ENCODE results near the gene TCF15.
"Not testable (repeated sequence)": the region's sequence is repeated elsewhere in the genome, so short reads cannot be mapped to it uniquely, and the experiment has no call there.

TCF15 gene

DNA sequence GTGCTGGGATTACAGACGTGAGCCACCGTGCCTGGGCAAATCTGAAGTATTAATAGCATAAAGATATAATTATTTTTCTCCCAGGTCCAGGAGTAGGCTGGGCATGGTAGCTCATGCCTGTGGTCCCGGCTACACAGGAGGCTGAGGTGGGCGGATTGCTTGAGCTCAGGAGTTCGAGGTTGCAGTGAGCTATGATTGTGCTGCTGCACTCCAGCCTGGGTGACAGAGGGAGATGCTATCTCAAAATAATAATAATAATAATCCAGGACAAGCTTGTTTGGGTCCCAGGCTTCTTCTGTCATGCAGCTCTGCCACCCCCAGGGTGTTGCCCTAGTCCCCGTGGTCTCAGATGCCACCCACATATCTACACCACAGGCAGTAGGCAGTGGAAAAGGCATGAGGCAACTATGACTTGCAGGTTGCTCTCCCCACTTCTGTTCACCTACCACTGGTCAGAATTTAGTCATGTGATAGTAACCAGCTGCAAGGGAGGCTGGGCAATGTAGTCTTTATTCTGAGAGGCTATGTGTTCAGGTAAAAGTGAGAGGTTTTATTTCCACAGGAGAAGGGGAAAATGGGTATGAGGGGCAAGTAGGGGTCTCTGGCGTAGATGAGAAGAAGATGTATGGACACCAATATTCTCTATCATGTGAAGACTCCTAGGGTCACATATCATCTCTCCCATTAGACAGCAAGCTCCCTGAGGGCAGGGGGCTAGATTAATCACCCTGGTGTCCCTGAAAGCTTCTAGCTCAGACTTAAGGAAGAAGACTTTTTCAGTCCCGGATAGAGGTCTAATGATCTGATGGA is 25.7 kb downstream of the TCF15 start:
- FAIRE-seq, result no peak
- no peak for DNase-seq (ENCODE audit: low spot score)

DNA sequence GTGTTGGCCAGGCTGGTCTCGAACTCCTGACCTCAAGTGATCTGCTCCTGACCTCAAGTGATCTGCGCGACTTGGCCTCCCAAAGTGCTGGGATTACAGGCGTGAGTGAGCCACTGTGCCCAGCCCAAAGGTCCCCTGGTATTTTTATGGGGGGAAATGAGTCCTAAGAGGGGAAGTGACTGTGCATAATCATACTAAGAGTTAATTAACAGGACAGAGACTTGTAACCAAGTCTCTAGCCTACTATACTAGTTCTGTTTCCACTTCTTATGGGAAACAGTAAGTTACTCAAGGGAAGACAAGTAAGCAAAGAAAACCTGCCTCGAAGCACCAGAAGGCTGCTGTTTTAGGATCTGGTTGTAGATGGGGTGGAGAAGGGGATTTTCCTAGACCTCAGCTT is 27.9 kb downstream of the TCF15 start:
- no peak for DNase-seq (ENCODE audit: low spot score)
- no peak for FAIRE-seq

DNA sequence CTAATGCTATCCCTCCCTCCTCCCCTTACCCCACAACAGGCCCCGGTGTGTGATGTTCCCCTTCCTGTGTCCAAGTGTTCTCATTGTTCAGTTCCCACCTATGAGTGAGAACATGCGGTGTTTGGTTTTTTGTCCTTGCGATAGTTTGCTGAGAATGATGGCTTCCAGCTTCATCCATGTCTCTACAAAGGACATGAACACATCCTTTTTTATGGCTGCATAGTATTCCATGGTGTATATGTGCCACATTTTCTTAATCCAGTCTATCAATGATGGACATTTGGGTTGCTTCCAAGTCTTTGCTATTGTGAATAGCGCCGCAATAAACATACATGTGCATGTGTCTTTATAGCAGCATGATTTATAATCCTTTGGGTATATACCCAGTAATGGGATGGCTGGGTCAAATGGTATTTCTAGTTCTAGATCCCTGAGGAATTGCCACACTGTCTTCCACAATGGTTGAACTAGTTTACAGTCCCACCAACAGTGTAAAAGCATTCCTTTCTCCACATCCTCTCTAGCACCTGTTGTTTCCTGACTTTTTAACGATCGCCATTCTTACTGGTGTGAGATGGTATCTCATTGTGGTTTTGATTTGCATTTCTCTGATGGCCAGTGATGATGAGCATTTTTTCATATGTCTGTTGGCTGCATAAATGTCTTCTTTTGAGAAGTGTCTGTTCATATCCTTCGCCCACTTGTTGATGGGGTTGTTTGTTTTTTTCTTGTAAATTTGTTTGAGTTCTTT is 31.0 kb downstream of the TCF15 start:
- not testable (repeated sequence) for DNase-seq (ENCODE audit: low spot score); FAIRE-seq

DNA sequence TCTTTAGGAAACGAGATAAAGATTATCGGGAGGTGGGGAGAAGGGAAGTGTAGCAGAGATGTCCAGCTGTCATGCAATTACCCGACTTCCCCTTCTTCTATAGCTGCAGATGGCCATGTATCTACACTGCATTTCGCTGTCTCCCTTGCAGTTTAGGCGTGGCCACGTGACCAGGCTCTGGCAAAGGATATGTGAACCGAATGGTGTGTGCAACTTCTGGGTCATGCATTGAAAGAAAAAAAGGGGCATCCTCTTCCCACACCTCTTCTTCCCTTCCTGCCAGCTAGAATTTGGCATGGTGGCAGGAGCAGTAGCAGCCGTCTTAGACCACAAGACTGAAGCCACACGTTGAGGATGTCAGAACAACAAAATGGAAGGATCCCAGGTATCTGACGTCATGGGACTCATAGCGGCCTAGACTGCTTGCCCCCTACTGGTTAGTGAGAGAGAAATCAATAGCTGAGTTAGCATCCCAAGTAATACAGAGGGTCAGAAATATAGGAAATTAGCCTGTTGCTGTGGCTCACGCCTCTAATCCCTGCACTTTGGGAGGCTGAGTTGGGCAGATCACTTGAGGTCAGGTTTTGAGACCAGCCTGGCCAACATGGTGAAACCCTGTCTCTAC is 32.8 kb downstream of the TCF15 start:
- FAIRE-seq, result peak; percentile 5
- DNase-seq (ENCODE audit: low spot score), result no peak

DNA sequence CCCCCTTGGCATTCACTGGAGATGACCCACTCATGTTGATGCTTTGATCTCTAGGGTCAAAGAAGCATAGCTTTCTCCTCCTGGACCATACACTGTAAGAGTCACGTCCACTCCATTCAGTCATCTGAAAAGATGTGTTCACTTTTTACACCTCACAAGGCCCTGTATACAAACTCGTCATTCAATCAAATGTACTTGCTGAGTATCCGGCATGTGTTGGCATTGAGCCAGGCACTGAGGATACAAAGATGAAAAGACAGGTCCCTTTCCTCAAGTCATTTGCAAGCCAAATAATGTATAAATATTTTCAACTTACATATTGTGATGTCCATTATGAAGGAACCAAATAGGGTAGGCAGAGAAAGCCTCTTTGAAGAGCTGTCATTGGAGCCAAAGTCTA is 34.0 kb downstream of the TCF15 start:
- FAIRE-seq, result no peak
- DNase-seq (ENCODE audit: low spot score), result no peak

DNA sequence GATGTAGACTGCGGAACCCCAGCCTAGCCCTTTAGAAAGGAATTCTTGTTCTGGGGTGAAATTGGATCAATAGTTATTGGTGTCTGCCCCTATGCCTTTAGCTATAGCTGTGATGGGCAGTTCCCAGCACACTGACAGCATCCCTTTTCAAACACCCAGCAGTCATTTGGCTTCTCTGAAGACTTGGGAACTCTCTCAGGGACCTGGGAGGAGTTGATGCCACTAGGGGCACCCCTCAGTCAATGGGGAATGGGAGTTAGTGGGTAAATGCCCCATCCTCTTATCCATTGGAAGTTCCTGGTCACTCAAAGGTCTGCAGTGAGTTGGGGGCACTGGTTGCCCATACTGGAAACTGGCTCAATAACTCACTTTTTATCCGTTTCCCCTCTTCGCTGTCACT is 34.9 kb downstream of the TCF15 start:
- no peak for DNase-seq (ENCODE audit: low spot score)
- no peak for FAIRE-seq

DNA sequence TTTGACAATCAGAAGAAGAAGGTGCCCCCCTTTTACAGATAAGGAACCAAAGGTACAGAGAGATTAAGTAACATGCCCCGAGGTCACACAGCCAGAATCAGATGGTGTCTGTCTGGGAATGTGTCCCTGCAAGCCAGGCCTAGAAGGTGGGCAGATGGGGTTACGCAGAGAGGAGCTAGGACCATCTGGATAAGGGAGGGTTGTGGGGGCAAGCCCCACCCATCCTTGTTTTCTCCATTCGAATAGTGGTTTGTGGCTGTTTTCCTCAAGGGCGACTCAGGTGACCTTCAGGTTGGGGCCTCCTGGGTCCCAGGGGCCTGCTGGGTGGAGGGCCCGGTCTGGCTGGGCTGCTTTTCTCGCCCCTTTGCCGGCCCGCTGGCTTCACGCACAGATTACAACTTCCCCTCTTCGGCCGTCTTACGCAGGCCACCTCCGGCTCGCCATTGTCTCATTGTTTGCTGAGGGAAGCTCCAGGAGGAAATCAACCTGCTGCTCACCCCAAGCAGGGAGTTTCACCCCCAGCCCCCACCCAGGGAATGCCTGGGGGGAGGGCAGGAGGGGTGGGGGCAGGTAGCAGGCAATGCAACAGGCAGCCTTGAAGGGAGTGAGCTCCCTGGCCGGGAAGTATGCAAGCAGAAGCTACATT is 35.7 kb downstream of the TCF15 start:
- FAIRE-seq, result no peak
- DNase-seq (ENCODE audit: low spot score), result no peak

DNA sequence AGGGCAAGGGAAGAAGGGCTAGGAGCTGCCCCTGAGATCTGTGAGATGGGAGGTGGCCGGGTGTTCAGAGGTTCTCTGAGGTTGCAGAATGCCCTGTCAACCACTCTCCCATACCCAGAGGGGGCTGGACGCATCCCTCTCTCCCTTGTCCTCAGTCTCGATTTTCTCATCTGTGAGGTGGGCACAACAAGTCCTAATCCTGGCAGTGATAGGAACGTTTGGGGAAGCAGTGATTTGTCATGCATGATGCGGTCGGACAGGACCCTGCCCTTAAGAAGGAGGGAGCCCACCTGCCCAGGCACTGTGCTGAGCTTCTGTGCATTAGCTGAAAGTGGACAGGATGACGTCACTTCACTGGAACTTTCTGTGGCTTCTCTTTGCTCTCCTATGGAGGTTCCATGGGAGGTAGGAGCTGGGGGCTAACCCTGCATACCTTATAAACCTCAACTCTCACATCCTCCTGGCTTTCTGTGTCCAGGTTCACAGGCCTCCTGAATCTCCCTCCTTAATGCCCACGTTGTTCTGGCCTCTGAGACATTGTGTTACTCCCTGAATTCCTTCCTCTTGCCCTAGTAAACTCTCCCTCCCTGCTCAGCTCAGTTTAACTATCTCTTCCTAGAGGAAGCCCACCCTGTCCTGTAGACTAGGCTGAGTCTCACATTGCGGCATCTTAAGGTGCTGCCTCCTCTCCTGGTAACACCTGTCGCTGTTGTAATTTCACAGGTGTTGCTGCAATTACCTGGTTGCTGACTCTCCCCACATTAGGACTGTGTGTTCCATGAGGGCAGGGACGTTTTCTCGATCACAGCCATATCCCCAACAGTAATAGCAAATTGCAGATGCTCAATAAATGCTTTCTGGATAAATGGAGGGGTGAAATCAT is 36.5 kb downstream of the TCF15 start:
- DNase-seq (ENCODE audit: low spot score), result no peak
- no peak for FAIRE-seq

DNA sequence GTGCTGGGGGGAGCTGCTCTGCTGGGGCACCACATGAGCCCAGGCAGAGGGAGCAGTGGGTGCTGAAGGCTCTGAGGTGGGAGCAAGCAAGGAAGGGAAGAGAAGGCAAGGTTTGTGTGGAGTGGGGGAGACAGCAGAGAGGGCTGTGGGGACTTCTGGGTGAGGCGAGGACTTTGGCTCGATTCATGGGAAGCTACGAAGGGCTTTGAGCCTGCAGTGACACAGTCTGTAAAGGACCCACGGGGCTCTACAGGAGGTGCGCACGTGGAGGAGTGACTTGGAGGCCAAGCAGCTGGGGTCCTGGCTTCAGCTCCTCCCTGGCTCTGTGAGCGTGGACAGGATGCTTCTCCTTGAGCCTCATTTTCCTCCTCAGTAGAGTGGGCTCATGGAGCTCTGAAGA is 37.4 kb downstream of the TCF15 start:
- DNase-seq (ENCODE audit: low spot score) (no peak), FAIRE-seq (no peak)

DNA sequence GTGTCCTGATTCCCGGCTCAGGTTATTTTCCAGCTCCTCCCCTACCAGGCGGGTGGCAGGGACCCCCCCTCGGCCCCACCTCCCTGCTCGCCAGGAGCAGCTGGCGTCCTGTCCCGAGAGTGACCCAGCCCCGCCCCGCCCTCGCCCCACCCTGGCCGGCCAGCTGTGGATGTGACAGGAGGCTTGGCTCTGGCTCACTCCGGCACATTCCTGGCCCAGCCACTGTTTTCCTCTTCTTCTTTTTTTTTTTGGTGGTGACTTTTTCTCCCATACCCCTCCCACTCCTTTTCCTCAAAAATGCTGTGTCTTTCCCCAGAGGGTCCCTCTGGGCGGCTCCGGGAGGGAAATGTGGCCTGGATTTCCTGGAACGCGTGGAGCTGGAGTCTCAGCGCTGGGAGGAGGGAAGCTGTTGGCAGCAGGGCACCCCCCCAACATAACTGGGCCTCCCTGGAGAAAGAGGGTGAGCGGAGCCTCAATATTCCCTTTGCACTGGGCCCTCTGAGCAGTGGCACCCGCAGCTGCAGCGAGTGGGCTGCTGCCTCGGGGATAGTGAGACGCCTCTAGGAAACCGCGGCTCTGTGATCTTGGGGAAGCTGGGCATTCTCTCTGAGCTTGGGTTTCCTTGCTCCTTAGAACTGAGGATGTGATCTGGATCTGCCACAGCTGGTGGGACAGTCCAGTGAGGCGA is 38.2 kb downstream of the TCF15 start:
- FAIRE-seq, result no peak
- DNase-seq (ENCODE audit: low spot score), result peak; percentile 71

DNA sequence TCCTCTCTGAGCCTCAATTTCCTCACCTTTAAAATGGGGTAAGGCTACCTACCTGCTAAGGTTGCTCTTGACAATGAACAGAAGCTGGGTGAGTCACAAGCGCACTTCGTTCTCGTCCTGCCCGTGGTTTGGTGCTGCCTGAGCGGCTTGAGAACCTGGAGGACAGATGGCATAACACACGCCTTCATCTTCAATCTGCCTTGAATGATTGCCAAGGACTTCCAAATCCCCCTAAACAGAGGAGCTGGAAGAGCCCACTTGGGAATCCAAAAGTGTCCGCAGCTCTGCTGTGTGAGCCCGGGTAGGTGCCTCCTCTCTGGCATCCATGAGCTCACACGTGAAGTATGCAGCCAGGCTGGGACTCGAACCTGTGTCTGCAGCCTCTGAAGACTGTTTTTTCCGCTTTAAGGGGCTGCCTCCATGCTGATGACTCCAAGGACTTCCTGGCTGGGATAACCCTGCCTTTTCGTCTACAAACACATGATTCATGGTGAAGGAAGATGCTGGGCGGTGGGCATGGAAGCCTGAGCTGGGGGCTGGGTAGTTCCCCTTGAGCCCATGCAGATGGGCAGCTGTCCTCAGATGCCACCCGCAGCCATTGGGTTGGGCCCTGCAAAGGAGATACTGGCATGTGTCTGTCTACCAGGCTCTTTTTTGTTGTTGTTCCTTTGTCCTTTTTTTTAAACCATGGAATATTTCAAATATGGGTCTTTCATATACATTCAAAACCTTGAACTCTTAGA is 41.3 kb downstream of the TCF15 start:
- DNase-seq (ENCODE audit: low spot score), result no peak
- no peak for FAIRE-seq

DNA sequence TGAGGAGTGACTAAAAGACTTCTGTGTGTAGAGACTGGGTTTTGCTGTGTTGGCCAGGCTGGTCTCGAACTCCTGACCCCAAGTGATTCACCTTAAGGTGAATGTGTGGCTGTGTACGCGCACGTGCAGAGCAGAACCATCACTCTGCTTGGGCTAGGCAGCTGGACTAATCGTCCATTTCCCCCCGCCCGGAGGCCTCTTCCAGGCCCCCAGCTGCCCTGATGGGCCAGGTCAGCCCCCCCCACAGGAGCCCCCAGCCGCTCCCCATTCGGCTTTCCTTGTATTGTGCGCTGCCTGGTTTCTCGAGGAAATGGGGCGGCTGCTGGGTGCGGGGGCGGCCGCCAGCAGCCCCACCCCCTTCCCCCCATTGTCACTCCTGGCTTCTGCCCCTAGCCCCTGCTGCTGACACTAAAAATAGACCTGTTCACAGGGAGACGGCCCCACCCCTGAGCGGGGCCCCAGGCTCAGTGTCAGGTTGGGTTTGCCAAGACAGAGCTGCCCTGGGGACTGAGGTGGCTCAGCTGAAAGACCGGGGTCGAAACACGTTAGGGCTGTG is 41.9 kb downstream of the TCF15 start:
- FAIRE-seq, result no peak

DNA sequence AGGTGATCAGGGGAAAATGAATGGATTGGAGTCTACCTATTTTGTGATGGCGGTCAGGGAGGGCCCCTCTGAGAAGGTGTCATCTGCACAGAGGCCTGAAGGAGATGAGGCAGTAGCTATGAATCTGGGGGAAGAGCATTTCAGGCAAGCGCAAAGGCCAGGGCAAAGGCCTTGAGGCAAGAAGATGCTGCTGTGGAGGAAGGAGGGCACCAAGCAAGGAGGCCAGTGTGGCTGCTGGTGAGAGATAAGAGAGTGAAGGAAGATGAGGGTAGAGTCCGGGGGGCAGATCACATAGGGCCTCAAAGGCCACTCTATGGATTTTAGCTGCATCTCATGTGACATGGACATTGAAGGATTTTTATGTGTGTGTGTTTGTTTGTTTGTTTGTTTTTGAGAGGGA is 45.9 kb downstream of the TCF15 start:
- no peak for FAIRE-seq
- no peak for DNase-seq (ENCODE audit: low spot score)

More for the DNA sequence above, 41.9 kb downstream of the TCF15 start:
- DNase-seq (ENCODE audit: low spot score), result no peak

DNA sequence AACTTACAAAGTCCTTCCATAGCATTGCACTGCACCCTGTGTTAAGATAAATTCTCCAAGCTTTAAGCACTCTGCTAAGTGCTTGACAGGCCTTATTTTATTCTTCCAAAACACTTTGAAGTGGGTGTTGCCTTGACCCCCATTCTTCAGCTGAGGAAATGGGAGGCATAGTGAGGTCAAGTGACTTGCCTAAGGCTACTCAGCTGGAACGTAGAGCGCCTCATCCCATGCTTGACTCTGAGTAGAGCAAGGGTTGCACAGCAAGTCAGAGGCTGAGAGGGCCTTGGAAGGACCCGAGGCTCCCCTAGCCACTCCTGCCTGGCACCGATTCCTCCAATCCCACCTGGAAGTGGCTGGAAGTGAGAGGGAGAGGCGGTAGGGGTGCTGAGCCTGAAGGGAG is 46.9 kb downstream of the TCF15 start:
- no peak for FAIRE-seq
- no peak for DNase-seq (ENCODE audit: low spot score)

DNA sequence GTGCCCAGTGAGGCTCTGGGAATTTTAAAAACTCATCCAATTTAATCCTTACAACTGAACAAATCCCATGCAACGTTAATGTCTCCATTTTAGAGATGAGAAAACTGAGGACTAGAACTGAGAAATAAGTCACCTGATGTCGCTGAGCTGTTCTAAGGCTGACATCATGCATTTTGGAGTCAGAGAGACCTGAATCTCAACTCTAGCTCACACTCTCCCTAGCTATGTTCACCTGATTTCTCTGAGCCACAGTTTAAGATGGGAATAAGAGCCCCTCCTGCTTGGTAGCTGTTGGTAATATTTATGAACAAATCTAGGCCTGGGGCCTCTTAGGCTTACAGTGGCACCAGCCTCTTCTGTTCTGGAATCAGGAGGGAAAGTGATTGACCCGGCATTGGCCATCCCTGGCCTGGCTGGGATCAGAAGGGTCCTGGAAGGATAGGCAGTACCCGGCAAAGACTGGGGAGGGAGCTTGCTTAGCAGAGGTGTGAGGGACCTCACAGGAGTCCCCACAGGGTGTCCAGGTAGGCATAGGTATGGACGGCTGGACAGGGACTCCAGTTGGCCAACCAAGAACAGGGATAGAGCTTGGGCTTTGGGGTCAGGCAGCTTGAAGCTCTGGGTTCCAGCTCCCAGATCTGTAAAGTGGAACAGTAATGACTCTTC is 47.7 kb downstream of the TCF15 start:
- no peak for DNase-seq (ENCODE audit: low spot score)
- FAIRE-seq, result no peak

DNA sequence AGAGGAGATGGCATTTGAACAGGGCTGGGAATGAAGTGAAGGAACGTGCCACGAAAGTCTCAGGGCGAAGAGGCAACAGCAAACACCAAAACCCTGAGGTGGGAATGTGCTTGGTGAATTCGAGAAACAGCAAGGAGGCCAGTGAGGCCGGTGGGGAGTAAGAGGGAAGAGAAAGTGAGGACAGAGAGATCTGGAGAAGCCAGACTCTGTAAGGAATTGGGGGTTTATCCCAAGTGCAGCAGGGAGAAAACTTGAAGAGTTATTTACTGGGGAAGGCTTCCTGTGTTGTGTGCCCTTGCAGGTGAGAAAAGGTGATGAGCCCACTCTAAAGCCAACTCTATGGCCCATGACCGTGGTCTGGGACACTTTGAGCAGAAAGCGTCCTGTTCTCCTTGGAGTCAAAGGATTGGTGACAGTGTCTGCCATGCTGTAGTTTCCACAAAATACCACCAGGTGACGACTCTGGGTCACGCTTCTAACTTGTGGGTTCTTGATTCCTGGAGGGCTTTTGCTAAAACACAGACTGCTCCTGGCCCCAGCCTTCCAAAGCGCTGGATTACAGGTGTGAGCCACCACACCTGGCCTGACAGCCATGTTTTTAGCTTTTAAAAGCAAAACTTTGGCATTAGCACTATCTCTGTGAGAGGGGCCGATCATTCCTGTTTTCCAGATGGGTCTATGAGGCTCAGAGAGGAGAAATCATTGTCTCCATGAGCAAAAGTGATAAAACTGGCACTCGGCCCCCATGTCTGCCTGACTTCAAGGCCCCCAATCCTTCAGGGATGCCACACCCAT is 48.5 kb downstream of the TCF15 start:
- peak; percentile 70 for DNase-seq (ENCODE audit: low spot score)
- FAIRE-seq, result no peak

DNA sequence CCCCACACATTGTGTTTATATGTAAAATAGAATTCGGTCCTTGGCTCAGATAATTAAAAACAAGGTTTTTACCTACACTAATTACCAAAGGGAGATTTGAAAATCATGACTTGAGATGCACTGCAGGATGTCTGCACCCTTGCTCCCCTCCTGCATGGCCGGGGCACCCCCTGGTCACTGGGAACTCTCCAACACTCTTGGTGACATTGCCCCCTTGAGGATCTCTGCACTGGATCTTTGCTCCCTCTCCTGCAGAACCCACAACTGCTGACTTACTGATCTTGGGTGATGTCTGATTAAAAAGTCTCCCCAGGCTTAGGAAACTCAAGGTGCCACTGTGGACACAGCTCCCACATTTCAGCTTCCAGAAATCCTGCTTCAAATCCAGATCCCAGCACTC is 49.4 kb downstream of the TCF15 start:
- no peak for FAIRE-seq

DNA sequence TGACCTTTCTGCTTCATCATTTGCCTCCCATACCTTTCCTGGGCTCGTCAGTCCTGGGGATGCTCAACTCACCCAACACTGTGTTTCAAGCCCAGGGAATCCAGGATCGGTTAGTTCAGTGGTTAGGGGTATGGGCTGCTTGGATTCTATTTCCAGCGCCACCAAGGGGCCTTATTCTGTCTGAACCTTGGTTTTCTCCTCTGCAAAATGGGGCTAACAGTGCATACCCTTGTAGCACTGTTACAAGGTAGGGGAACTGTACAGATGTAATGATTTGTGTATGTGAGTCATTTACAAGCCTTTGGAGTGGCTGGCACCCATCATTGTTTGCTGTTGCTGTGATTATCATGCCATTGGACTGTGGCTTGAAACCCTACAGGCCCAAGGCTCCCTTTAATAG is 52.0 kb downstream of the TCF15 start:
- FAIRE-seq (no peak), DNase-seq (ENCODE audit: low spot score) (no peak)

More for the DNA sequence above, 49.4 kb downstream of the TCF15 start:
- DNase-seq (ENCODE audit: low spot score), result no peak
